OCI-LY1 (cell line): Measurements from ENCODE around the gene ST6GALNAC2.

Source experiments
- EZH2 ChIP-seq: fragments of 200-600 bp; sonication (generic), shearing (Covaris generic); IDR thresholded peaks from 2 replicates; pipeline ENCODE4 v1.8.0; 2017; ENCODE audit warnings: borderline replicate concordance, mixed run types, mild to moderate bottlenecking, antibody characterized with exemption, low read length, moderate library complexity, mixed read lengths
- TF ChIP-seq, protein P1 (sequence below): fragments of 200-600 bp; sonication (generic), shearing (Covaris generic); IDR thresholded peaks from 2 replicates; pipeline ENCODE4 v1.5.1; 2017; ENCODE audit warnings: mild to moderate bottlenecking, antibody characterized with exemption, low read length, moderate library complexity, mixed read lengths

DNA sequence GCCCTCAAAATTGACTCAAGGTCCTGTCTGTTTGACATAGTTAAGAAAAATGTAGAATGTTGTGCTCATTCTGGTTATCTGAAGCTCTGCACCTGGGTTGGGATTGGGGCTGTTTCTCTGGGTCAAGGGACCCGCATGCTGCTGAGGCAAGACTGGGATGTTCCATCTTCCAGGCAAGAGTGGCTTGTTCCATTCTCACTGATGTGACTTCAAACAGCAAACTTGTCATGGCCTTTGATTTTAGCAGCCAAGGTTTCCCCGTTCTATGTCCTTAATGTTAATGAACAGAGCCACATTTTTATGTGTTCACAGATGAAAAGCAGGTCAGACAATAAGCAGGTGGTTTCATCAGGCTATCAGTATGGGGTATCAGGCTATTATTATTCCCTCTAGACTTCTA is 32.2 kb upstream of the ST6GALNAC2 start:
- TF ChIP-seq, protein P1, sequence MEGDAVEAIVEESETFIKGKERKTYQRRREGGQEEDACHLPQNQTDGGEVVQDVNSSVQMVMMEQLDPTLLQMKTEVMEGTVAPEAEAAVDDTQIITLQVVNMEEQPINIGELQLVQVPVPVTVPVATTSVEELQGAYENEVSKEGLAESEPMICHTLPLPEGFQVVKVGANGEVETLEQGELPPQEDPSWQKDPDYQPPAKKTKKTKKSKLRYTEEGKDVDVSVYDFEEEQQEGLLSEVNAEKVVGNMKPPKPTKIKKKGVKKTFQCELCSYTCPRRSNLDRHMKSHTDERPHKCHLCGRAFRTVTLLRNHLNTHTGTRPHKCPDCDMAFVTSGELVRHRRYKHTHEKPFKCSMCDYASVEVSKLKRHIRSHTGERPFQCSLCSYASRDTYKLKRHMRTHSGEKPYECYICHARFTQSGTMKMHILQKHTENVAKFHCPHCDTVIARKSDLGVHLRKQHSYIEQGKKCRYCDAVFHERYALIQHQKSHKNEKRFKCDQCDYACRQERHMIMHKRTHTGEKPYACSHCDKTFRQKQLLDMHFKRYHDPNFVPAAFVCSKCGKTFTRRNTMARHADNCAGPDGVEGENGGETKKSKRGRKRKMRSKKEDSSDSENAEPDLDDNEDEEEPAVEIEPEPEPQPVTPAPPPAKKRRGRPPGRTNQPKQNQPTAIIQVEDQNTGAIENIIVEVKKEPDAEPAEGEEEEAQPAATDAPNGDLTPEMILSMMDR = no peak
- TF ChIP-seq EZH2 = no peak
